Psoas muscle (tissue), 8 donors: ENCODE data around the gene AGPAT3. TPM values are rescaled to one million over a fixed set of nuclear protein-coding genes. Genes with fewer than 3 reads are reported as not detected.

Source experiments
- ATAC-seq, 4 donors: fragments of 200-7000 bp; cut with Tn5 transposase; one replicate each; pipeline ENCODE4 v1.9.1; 2020; ENCODE audit warnings: moderate library complexity in 3 of 4, mild to moderate bottlenecking in 2 of 4
- DNase-seq, 2 donors: peaks; one replicate each; pipeline ENCODE4 v3.0.0-alpha.2; 2020
- H3K27ac ChIP-seq: fragments of 200-600 bp; one replicate; pipeline ENCODE4 v1.8.0; 2022
- H3K27me3 ChIP-seq, 3 donors: fragments of 200-600 bp in 1 of 3; one replicate each; pipeline versions ENCODE4 v1.6.1 to v1.8.0; 2013 to 2022; ENCODE audit warnings: low read length in 2 of 3, mild to moderate bottlenecking in 2 of 3, moderate library complexity in 1 of 3; ENCODE audit not compliant: insufficient read depth in 3 of 3
- H3K36me3 ChIP-seq, 2 donors: fragments of 200-600 bp in 1 of 2; one replicate each; pipeline versions ENCODE4 v1.6.1 to v1.8.0; 2013 to 2022; ENCODE audit warnings: low read depth in 1 of 2, mild to moderate bottlenecking in 1 of 2, moderate library complexity in 1 of 2; ENCODE audit not compliant: insufficient read depth in 1 of 2
- H3K4me1 ChIP-seq: fragments of 200-600 bp; one replicate; pipeline ENCODE4 v1.8.0; 2022
- H3K4me3 ChIP-seq: fragments of 200-600 bp; one replicate; pipeline ENCODE4 v1.8.0; 2022; ENCODE audit warnings: mild to moderate bottlenecking
- H3K9me3 ChIP-seq: fragments of 200-600 bp; one replicate; pipeline ENCODE4 v1.8.0; 2022
- WGBS, 3 donors: extraction: QIAGEN DNeasy Blood & Tissue Kit; methylation state at CpG; one replicate each; pipeline versions ENCODE4 v1.1.6 to v1.1.7; 2013; 5-methylcytosine and 5-hydroxymethylcytosine counted together
- intact Hi-C, 2 donors: fragments of 100-400 bp; cut with DNase I; formaldehyde crosslinking; loops; one replicate each; pipeline versions ENCODE4 v1.11.0 to v1.14.2; 2022
- polyA plus RNA-seq, 3 donors: library from polyadenylated mRNA; stranded (reverse); fragments of 200-250 nt; gene quantifications; one replicate each; pipeline ENCODE4 v1.2.3, GENCODE V29; 2013
- total RNA-seq, 4 donors: library from RNA; stranded (reverse); fragmentation: NEBNext Ultra II Directional in 2 of 4; extraction: Animal tissue kit (Norgen Biotek cat#: 25700) in 2 of 4; gene quantifications; one replicate each; pipeline versions ENCODE4 v1.2.1 to v1.2.4, GENCODE V29; 2021 to 2023
- TF ChIP-seq, protein P1 (sequence below): fragments of 200-600 bp; IDR thresholded peaks from one replicate; pipeline ENCODE4 v1.8.0; 2022; ENCODE audit warnings: antibody characterized with exemption
- donor health status: healthy with polysubstance abuse.
- donor health status: DM: no; HTN: no; CAD: no; lungs with moderate emphysema.
- donor health status: Bipolar disorder and iron deficiency.
- donor health status: healthy.
- donor health status: DM: yes; HTN: yes; CAD: no.
- donor health status: DM: no; HTN: no; CAD: no.
- donor health status: DM: no; HTN: no; CAD: no.
- donor health status: DM: yes; HTN: yes; CAD: no.

The AGPAT3 gene
- total and polyA plus RNA-seq, 7 donors: 28.4 to 117 (median 50.7) TPM

DNA sequence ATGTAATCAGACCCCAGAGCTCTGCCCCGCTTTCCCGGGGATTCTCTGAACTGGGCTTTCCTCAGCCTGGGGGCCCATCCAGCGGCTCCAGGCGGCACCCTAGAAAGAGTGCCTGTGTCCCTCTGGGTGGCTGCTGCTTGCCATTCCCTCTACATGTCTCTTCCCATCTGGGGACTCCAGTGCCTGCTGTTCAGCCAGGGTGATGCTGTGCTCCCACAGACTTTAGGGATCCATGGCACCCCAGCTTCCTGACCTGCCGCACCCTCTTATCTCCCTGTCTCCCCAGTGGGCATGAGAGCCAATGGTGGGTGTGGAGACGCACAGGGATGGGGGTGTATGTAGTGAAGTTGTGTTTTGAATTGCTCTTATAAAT lies 163.2 kb downstream of the AGPAT3 start:
- no peak overlapping the region for H3K4me3 ChIP-seq
- no peaks in the 10 kb centered on the region for H3K9me3 ChIP-seq
- H3K4me1 ChIP-seq: peaks cover 40% of the 10 kb centered on the region
- H3K27ac ChIP-seq: no peak overlapping the region
- ATAC-seq: no peak
- TF ChIP-seq, protein P1, sequence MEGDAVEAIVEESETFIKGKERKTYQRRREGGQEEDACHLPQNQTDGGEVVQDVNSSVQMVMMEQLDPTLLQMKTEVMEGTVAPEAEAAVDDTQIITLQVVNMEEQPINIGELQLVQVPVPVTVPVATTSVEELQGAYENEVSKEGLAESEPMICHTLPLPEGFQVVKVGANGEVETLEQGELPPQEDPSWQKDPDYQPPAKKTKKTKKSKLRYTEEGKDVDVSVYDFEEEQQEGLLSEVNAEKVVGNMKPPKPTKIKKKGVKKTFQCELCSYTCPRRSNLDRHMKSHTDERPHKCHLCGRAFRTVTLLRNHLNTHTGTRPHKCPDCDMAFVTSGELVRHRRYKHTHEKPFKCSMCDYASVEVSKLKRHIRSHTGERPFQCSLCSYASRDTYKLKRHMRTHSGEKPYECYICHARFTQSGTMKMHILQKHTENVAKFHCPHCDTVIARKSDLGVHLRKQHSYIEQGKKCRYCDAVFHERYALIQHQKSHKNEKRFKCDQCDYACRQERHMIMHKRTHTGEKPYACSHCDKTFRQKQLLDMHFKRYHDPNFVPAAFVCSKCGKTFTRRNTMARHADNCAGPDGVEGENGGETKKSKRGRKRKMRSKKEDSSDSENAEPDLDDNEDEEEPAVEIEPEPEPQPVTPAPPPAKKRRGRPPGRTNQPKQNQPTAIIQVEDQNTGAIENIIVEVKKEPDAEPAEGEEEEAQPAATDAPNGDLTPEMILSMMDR: no peak
- DNase-seq: no peak
- peaks cover 0 to 14% of the 10 kb centered on the region in 2 donors for H3K36me3 ChIP-seq
- WGBS, 3 donors: 88 to 91% (median 91%) methylated on average over 6 of the region's 6 CpGs
- intact Hi-C loops: no loop called here
- no peaks in the 10 kb centered on the region for H3K27me3 ChIP-seq

DNA sequence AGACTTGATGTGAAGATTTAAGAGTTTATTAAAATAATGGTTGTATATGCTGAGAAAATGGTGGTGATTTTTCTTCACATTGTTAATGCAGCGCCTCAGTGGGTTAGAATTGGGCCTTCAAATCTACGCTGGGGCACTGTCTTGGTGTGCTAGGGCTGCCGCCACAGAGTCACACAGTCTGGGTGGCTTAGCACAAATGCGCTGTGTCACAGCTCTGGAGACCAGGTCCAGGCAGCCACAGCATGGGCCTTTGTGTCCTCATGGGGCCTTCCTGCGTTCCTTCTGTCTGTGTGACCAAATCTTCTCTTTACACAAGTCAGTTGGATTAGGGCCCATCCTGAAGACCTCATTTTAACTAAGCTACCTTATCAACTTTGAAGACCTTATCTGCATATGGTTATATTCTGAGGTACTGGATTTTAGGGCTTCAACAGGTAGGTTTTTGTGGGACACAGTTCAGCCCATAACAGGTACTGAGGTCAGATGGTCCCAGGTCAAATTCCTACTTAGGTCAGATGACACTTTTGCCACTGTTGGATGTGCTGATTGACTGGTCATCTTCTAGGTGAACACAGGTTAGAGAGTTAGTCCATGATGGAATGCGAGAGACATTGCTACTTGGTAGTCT lies 164.6 kb downstream of the AGPAT3 start:
- 95 to 97% (median 95%) methylated on average over 6 of the region's 6 CpGs for WGBS, 3 donors
- intact Hi-C loops: no loop called here

DNA sequence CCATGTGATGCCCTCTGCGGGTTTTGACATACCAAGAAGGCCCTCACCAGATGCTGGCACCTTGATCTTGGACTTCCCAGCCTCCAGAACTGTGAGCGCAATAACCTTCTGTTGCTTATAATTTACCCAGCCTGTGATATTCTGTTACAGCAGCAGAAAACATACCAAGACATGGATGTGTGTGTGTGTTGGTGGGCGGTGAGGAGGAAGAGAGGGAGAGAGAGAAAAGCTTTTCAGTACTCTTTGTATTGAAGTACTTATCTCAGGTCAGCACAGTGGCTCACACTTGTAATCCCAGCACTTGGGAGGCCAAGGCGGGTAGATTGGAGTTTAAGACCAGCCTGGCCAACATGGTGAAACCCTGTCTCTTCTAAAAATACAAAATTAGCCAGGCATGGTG lies 170.2 kb downstream of the AGPAT3 start:
- Histone ChIP-seq H3K27ac (no peak overlapping the region), H3K27me3 (no peaks in the 10 kb centered on the region), H3K9me3 (no peaks in the 10 kb centered on the region), H3K4me1 (no peaks in the 10 kb centered on the region), H3K36me3 (peaks cover 15 to 81% of the 10 kb centered on the region in 2 donors), H3K4me3 (no peak overlapping the region)
- ATAC-seq (no peak), DNase-seq (no peak)
- WGBS, 3 donors: 95 to 97% (median 95%) methylated on average over 4 of the region's 4 CpGs
- TF ChIP-seq, protein P1: no peak
- intact Hi-C loops: loop anchor here in 1 of 2 donors (5.0 kb wide), 1 partner anchor 1232 kb away; no protein-coding TSS in a partner anchor

More for the DNA sequence above, 164.6 kb downstream of the AGPAT3 start:
- DNase-seq (no peak), ATAC-seq (peak in 1 of 4 donors; percentile 35)
- TF ChIP-seq, protein P1: no peak
- Histone ChIP-seq H3K9me3 (no peaks in the 10 kb centered on the region), H3K27ac (no peak overlapping the region), H3K4me3 (no peak overlapping the region), H3K4me1 (peaks cover 34% of the 10 kb centered on the region), H3K27me3 (no peaks in the 10 kb centered on the region), H3K36me3 (peaks cover under 1 to 27% of the 10 kb centered on the region in 2 donors)

Other genes starting within 250 kb of the AGPAT3 start
- under 1 TPM in 3 of 4 donors, not detected in 1; 0.16 to 0.23 (median 0.19) TPM for gene HSF2BP, start 205.7 kb upstream of the AGPAT3 start, total RNA-seq
- gene HSF2BP, start 205.7 kb upstream of the AGPAT3 start, polyA plus RNA-seq: 1 to 10 TPM in 1 of 3 donors, under 1 TPM in 2; 0.32 to 1.7 (median 0.35) TPM
- gene RRP1B, start 205.7 kb upstream of the AGPAT3 start, total RNA-seq: 10 to 100 TPM; 14.4 to 21.6 (median 18.1) TPM
- 10 to 100 TPM in 2 of 3 donors, 1 to 10 TPM in 1; 6.0 to 21.2 (median 20.2) TPM for gene RRP1B, start 205.7 kb upstream of the AGPAT3 start, polyA plus RNA-seq
- gene PDXK, start 146.1 kb upstream of the AGPAT3 start, total RNA-seq: 10 to 100 TPM; 28.8 to 43.2 (median 38.5) TPM
- gene PDXK, start 146.1 kb upstream of the AGPAT3 start, polyA plus RNA-seq: 10 to 100 TPM; 17.2 to 96.5 (median 20.2) TPM
- 10 to 100 TPM; 16.0 to 24.8 (median 20.7) TPM for gene CSTB, start 88.9 kb upstream of the AGPAT3 start, total RNA-seq
- gene CSTB, start 88.9 kb upstream of the AGPAT3 start, polyA plus RNA-seq: 10 to 100 TPM; 16.7 to 35.2 (median 25.2) TPM
- gene RRP1, start 75.6 kb upstream of the AGPAT3 start, total RNA-seq: 10 to 100 TPM in 3 of 4 donors, 1 to 10 TPM in 1; 9.5 to 29.7 (median 19.2) TPM
- 10 to 100 TPM; 14.7 to 22.0 (median 16.3) TPM for gene RRP1, start 75.6 kb upstream of the AGPAT3 start, polyA plus RNA-seq
- gene TRAPPC10, start 147.1 kb downstream of the AGPAT3 start, total RNA-seq: 10 to 100 TPM; 13.3 to 22.2 (median 20.4) TPM
- gene TRAPPC10, start 147.1 kb downstream of the AGPAT3 start, polyA plus RNA-seq: 10 to 100 TPM in 1 of 3 donors, 1 to 10 TPM in 2; 6.4 to 21.4 (median 8.5) TPM
- gene PWP2, start 242.2 kb downstream of the AGPAT3 start, total RNA-seq: 1 to 10 TPM in 3 of 4 donors, under 1 TPM in 1; 0.56 to 3.2 (median 2.8) TPM
- gene PWP2, start 242.2 kb downstream of the AGPAT3 start, polyA plus RNA-seq: 1 to 10 TPM; 2.2 to 8.8 (median 3.0) TPM